Right ventricle myocardium superior (tissue), 1 donor: Measurements from ENCODE around the gene REEP3. TPM values are rescaled to one million over a fixed set of nuclear protein-coding genes. Genes with fewer than 3 reads are reported as not detected.
"Not testable (repeated sequence)": the region's sequence is repeated elsewhere in the genome, so short reads cannot be mapped to it uniquely, and the experiment has no call there.

Experiments
- ATAC-seq: fragments of 200-7000 bp; cut with Tn5 transposase; one replicate; pipeline ENCODE4 v1.9.1; 2020; ENCODE audit warnings: mild to moderate bottlenecking; ENCODE audit not compliant: poor library complexity
- DNase-seq: peaks from one replicate; pipeline ENCODE4 v3.0.0-alpha.2; 2020
- intact Hi-C: fragments of 100-400 bp; cut with DNase I; formaldehyde crosslinking; loops from one replicate; pipeline ENCODE4 v1.11.2; 2022
- long read RNA-seq: library from polyadenylated mRNA; unstranded; transcript quantifications from one replicate; pipeline ENCODE4 v2.0.0, GENCODE V29; 2021
- total RNA-seq: library from RNA; stranded (reverse); fragmentation: NEBNext Ultra II Directional; extraction: Animal tissue kit (Norgen Biotek cat#: 25700); gene quantifications from one replicate; pipeline ENCODE4 v1.2.1, GENCODE V29; 2021
- donor health status: DM: no; HTN: yes; CAD: no; lungs with severe emphysema.

Gene REEP3
- 14.0 TPM for total RNA-seq
- long read RNA-seq, full-length matches to known transcripts = 6 of 13 reads
- long read RNA-seq, partial matches to known transcripts = 0 of 13 reads
- long read RNA-seq, other reads (novel, unspliced or antisense) = 7 of 13 reads

GRCh38 chr10:63520500-63521415 is at the start of gene REEP3:
TSS of gene REEP3 (plus strand) at chr10:63521401. CDS start at chr10:63521546, 145 bp downstream.
- peak; percentile 86 for DNase-seq
- ATAC-seq = peak; percentile 91
- intact Hi-C loops = loop anchor here (5.0 to 10.0 kb wide), 3 partner anchors 53 to 194 kb away; partner anchors contain the start of gene JMJD1C

GRCh38 chr10:63474488-63474887 is 46.7 kb upstream of the REEP3 start:
- no peak for DNase-seq
- no peak for ATAC-seq
- intact Hi-C loops = no loop called here

GRCh38 chr10:63477927-63478326 is 43.3 kb upstream of the REEP3 start:
- intact Hi-C loops = no loop called here
- DNase-seq (no peak), ATAC-seq (no peak)

- ATAC-seq = no peak
- intact Hi-C loops = no loop called here
These were observed 42.6 kb upstream of the REEP3 start for GRCh38 chr10:63478564-63478963.

GRCh38 chr10:63480237-63480636 is 41.0 kb upstream of the REEP3 start:
- intact Hi-C loops = no loop called here
- no peak for ATAC-seq
- DNase-seq = no peak

More at GRCh38 chr10:63478564-63478963, 42.6 kb upstream of the REEP3 start:
- DNase-seq = no peak

GRCh38 chr10:63481815-63482421 is 39.3 kb upstream of the REEP3 start:
- ATAC-seq (no peak), DNase-seq (no peak)
- intact Hi-C loops = no loop called here

- DNase-seq (no peak), ATAC-seq (no peak)
- intact Hi-C loops = no loop called here
These were observed 37.2 kb upstream of the REEP3 start for GRCh38 chr10:63483983-63484382.

GRCh38 chr10:63487990-63488389 is 33.2 kb upstream of the REEP3 start:
- no peak for ATAC-seq

GRCh38 chr10:63489838-63490237 is 31.4 kb upstream of the REEP3 start:
- DNase-seq = no peak
- ATAC-seq = no peak
- intact Hi-C loops = no loop called here

More at GRCh38 chr10:63487990-63488389, 33.2 kb upstream of the REEP3 start:
- DNase-seq = no peak
- intact Hi-C loops = no loop called here

- intact Hi-C loops = no loop called here
- ATAC-seq (peak; percentile 92), DNase-seq (no peak)
These were observed 29.4 kb upstream of the REEP3 start for GRCh38 chr10:63491588-63492316.

- peak; percentile 62 for ATAC-seq
- DNase-seq, intact Hi-C loops: not testable (repeated sequence)
These were observed 28.9 kb upstream of the REEP3 start for GRCh38 chr10:63492317-63492690.

- intact Hi-C loops = no loop called here
- ATAC-seq (no peak), DNase-seq (no peak)
These were observed 28.2 kb upstream of the REEP3 start for GRCh38 chr10:63493004-63493403.

GRCh38 chr10:63494951-63495350 is 26.2 kb upstream of the REEP3 start:
- no peak for DNase-seq
- intact Hi-C loops = no loop called here
- no peak for ATAC-seq

- no peak for ATAC-seq
- no peak for DNase-seq
- intact Hi-C loops = no loop called here
These were observed 24.6 kb upstream of the REEP3 start for GRCh38 chr10:63496561-63496960.

- no peak for DNase-seq
- intact Hi-C loops = no loop called here
- ATAC-seq = no peak
These were observed 23.9 kb upstream of the REEP3 start for GRCh38 chr10:63497321-63497720.

GRCh38 chr10:63498665-63499064 is 22.5 kb upstream of the REEP3 start:
- DNase-seq (no peak), ATAC-seq (no peak)
- intact Hi-C loops = no loop called here

- intact Hi-C loops, ATAC-seq, DNase-seq: not testable (repeated sequence)
These were observed 20.6 kb upstream of the REEP3 start for GRCh38 chr10:63500551-63500950.

- ATAC-seq (no peak), DNase-seq (no peak)
- intact Hi-C loops = no loop called here
These were observed 19.2 kb upstream of the REEP3 start for GRCh38 chr10:63501954-63502353.

GRCh38 chr10:63502832-63503231 is 18.4 kb upstream of the REEP3 start:
- DNase-seq = no peak
- no peak for ATAC-seq
- intact Hi-C loops = no loop called here
